HG02973 (cell line): ENCODE data around the gene NOL9.

Source experiments
- ATAC-seq: cut with Tn5 transposase; IDR thresholded peaks from one replicate; pipeline ENCODE4 v1.9.1; 2021; ENCODE audit warnings: moderate library complexity; ENCODE audit not compliant: unreplicated experiment

NOL9 gene

DNA sequence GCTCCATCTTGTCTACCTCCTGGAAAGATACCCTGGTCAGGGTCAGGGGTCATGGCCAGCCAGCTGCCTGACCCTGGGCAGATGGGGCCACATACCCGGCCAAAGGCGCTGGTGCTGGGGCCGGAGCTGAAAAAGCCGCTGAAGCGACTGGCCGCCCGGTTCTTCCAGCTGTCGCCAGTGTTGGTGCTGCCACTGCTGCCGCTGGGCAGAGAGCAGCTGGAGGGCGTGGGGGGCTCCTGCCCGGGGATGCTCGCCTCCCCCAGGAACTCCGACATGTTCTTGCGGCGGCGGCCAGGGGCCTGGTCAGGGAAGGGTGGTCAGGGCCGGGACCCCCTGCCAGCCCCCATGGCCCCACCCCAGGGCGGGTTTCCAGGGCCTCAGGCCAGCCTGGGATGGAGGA, 81.2 kb downstream of the NOL9 start:
- no peak for ATAC-seq

DNA sequence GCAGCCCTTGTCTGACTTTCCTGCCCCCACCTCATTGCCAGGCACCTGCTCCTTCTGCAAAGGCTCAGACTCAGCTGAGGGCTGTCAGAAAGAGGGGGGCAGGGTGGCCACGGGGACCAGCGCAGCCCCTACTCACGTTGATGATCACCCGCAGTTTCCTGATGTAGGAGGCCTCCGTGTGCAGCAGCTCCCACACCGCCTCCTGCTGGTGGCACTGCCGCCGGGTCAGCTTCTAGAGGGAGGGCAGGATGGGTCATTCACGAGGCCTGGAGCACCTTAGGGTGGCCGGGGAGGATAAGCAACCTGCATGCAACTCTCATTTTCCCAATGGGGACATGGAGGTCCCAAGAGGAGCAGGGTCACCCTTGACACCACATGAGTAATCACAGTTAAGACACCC, 81.9 kb downstream of the NOL9 start:
- ATAC-seq, result no peak

DNA sequence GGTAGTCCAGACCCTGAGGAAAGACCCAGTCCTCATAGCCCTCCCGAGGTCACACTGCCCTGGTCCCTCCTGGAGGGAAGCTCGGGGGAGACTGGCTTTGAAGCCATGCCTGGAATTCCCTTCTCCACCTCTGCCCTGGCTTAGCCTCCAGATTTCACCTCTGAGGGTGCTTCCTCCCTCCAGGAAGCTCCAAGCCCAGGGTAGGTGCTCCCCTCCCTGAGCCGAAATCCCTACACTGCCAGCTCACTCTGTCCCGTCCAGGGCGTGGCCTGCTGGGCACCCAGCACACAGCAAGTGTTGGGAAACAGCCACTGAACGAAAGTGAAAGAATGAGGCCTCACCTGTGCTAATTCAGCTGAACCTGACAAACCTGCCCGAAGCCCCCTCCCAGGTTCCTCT, 82.3 kb downstream of the NOL9 start:
- no peak for ATAC-seq
